Tongue (tissue), 2 donors: ENCODE measurements around the gene GPNMB. TPM values are rescaled to one million over a fixed set of nuclear protein-coding genes. Genes with fewer than 3 reads are reported as not detected.
A peak's percentile ranks its signal among the peaks of the same experiment; 100 is the strongest.

Source experiments
- DNase-seq: peaks from one replicate; pipeline ENCODE4 v3.0.0-alpha.2; 2015
- total RNA-seq: library from RNA; depleted of rRNA; stranded (reverse); fragments of >200 nt; gene quantifications from one replicate; pipeline ENCODE4 v1.2.3, GENCODE V29; 2014

Gene GPNMB
- total RNA-seq, 1 donor from 2014 or later = 120 TPM

GRCh38 chr7:23230641-23231101 is 15.9 kb upstream of the GPNMB start:
- peak; percentile 78 for DNase-seq

GRCh38 chr7:23232966-23233365 is 13.6 kb upstream of the GPNMB start:
- DNase-seq = no peak

- DNase-seq = peak; percentile 38
Observed at GRCh38 chr7:23234569-23235296, 11.8 kb upstream of the GPNMB start.

GRCh38 chr7:23235813-23236221 is 10.8 kb upstream of the GPNMB start:
- peak; percentile 82 for DNase-seq

- no peak for DNase-seq
Observed at GRCh38 chr7:23237000-23237399, 9.6 kb upstream of the GPNMB start.

- DNase-seq = no peak
Observed at GRCh38 chr7:23238983-23239652, 7.5 kb upstream of the GPNMB start.

GRCh38 chr7:23239698-23240097 is 6.9 kb upstream of the GPNMB start:
- peak; percentile 37 for DNase-seq

- DNase-seq = peak; percentile 57
Observed at GRCh38 chr7:23242321-23242720, 4.3 kb upstream of the GPNMB start.

- DNase-seq = peak; percentile 47
Observed at GRCh38 chr7:23242935-23243334, 3.6 kb upstream of the GPNMB start.

GRCh38 chr7:23247046-23247602 is 549 bp downstream of the GPNMB start:
- DNase-seq = no peak

- DNase-seq = peak; percentile 41
Observed at GRCh38 chr7:23247603-23248335, 1.2 kb downstream of the GPNMB start.

GRCh38 chr7:23249486-23249885 is 2.9 kb downstream of the GPNMB start:
- DNase-seq = no peak

- DNase-seq = no peak
Observed at GRCh38 chr7:23254051-23254681, 7.6 kb downstream of the GPNMB start.

- DNase-seq = no peak
Observed at GRCh38 chr7:23256731-23257130, 10.2 kb downstream of the GPNMB start.

- no peak for DNase-seq
Observed at GRCh38 chr7:23260371-23260770, 13.8 kb downstream of the GPNMB start.

GRCh38 chr7:23261843-23262452 is 15.4 kb downstream of the GPNMB start:
- DNase-seq = peak; percentile 78

- no peak for DNase-seq
Observed at GRCh38 chr7:23264916-23265458, 18.4 kb downstream of the GPNMB start.

- no peak for DNase-seq
Observed at GRCh38 chr7:23266918-23267317, 20.3 kb downstream of the GPNMB start.

GRCh38 chr7:23267357-23267756 is 20.8 kb downstream of the GPNMB start:
- DNase-seq = no peak

GRCh38 chr7:23268167-23268566 is 21.6 kb downstream of the GPNMB start:
- no peak for DNase-seq

- no peak for DNase-seq
Observed at GRCh38 chr7:23268746-23269145, 22.2 kb downstream of the GPNMB start.

- no peak for DNase-seq
Observed at GRCh38 chr7:23272275-23272674, 25.7 kb downstream of the GPNMB start.
